Mesenchymal stem cell (in vitro differentiated cells and primary cell): Measurements from ENCODE around the gene SMAGP.
"Not testable (repeated sequence)": the region's sequence is repeated elsewhere in the genome, so short reads cannot be mapped to it uniquely, and the experiment has no call there.

Experiments used
- DNase-seq: peaks from one replicate; pipeline ENCODE4 v3.0.0-alpha.2; 2013
- H2AFZ ChIP-seq: one replicate; pipeline ENCODE4 v1.6.1; 2013; ENCODE audit warnings: low read depth, mild to moderate bottlenecking, control low read depth, inconsistent platforms, low read length, moderate library complexity
- H2AK5ac ChIP-seq: 2 replicates; pipeline ENCODE4 v1.6.1; 2013; ENCODE audit warnings: low read length, moderate library complexity, mild to moderate bottlenecking, inconsistent platforms; ENCODE audit not compliant: severe bottlenecking
- H2BK120ac ChIP-seq: one replicate; pipeline ENCODE4 v1.6.1; 2013; ENCODE audit warnings: low read depth, mild to moderate bottlenecking, inconsistent platforms, low read length, moderate library complexity
- H2BK12ac ChIP-seq, 2 experiments: one replicate each; pipeline ENCODE4 v1.6.1; 2013; ENCODE audit warnings: inconsistent platforms in 2 of 2, low read length in 2 of 2, mild to moderate bottlenecking in 2 of 2, moderate library complexity in 2 of 2, control low read depth in 1 of 2
- H2BK15ac ChIP-seq: one replicate; pipeline ENCODE4 v1.6.1; 2013; ENCODE audit warnings: mild to moderate bottlenecking, low read depth, inconsistent platforms; ENCODE audit not compliant: poor library complexity, severe bottlenecking
- H2BK5ac ChIP-seq: 2 replicates; pipeline ENCODE4 v1.6.1; 2013; ENCODE audit warnings: low read depth, mild to moderate bottlenecking, low read length, control low read depth, inconsistent platforms; ENCODE audit not compliant: poor library complexity, severe bottlenecking
- H3K14ac ChIP-seq, 2 experiments: one replicate each; pipeline ENCODE4 v1.6.1; 2013; ENCODE audit warnings: inconsistent platforms in 2 of 2, low read length in 2 of 2, control low read depth in 1 of 2, mild to moderate bottlenecking in 1 of 2, moderate library complexity in 1 of 2
- H3K18ac ChIP-seq, 2 experiments: one replicate each; pipeline ENCODE4 v1.6.1; 2013; ENCODE audit warnings: inconsistent platforms in 2 of 2, low read length in 2 of 2, control low read depth in 1 of 2, low read depth in 1 of 2, mild to moderate bottlenecking in 1 of 2
- H3K23ac ChIP-seq, 2 experiments: one replicate each; pipeline ENCODE4 v1.6.1; 2013; ENCODE audit warnings: inconsistent platforms in 2 of 2, low read length in 2 of 2, mild to moderate bottlenecking in 2 of 2, moderate library complexity in 2 of 2, control low read depth in 1 of 2
- H3K27ac ChIP-seq: 2 replicates; pipeline ENCODE4 v1.5.1; 2013; ENCODE audit warnings: mild to moderate bottlenecking, moderate library complexity, low read length, control low read depth, inconsistent platforms; ENCODE audit not compliant: poor library complexity, severe bottlenecking
- H3K27me3 ChIP-seq, 2 experiments: 2 replicates each; pipeline versions ENCODE4 v1.6.1 to v1.7.0; 2013; ENCODE audit warnings: low read length in 2 of 2, mild to moderate bottlenecking in 2 of 2, moderate library complexity in 2 of 2, control low read depth in 1 of 2, inconsistent platforms in 1 of 2; ENCODE audit not compliant: control insufficient read depth in 1 of 2, insufficient read depth in 1 of 2
- H3K36me3 ChIP-seq, 2 experiments: 2 replicates each; pipeline versions ENCODE4 v1.6.1 to v1.7.0; 2013; ENCODE audit warnings: low read length in 2 of 2, control low read depth in 1 of 2, inconsistent platforms in 1 of 2, low read depth in 1 of 2, mild to moderate bottlenecking in 1 of 2; ENCODE audit not compliant: insufficient read depth in 2 of 2, control insufficient read depth in 1 of 2
- H3K4ac ChIP-seq, 2 experiments: one replicate each; pipeline ENCODE4 v1.6.1; 2013; ENCODE audit warnings: inconsistent platforms in 2 of 2, low read length in 2 of 2, mild to moderate bottlenecking in 2 of 2, moderate library complexity in 2 of 2, control low read depth in 1 of 2, low read depth in 1 of 2
- H3K4me1 ChIP-seq: 2 replicates; pipeline ENCODE4 v1.6.1; 2013; ENCODE audit warnings: low read depth, low read length, control low read depth; ENCODE audit not compliant: control insufficient read depth, insufficient read depth
- H3K4me2 ChIP-seq: 2 replicates; pipeline ENCODE4 v1.6.1; 2013; ENCODE audit warnings: low read length, mild to moderate bottlenecking, inconsistent platforms; ENCODE audit not compliant: poor library complexity, severe bottlenecking
- H3K4me3 ChIP-seq, 2 experiments: 2 replicates each; pipeline versions ENCODE4 v1.5.1 to v1.7.0; 2013; ENCODE audit warnings: low read length in 2 of 2, mild to moderate bottlenecking in 2 of 2, control low read depth in 1 of 2, low read depth in 1 of 2; ENCODE audit not compliant: insufficient read depth in 1 of 2
- H3K79me1 ChIP-seq: replicated peaks from 2 replicates; pipeline ENCODE4 v1.6.1; 2013; ENCODE audit warnings: mild to moderate bottlenecking, control low read depth, low read length, inconsistent platforms; ENCODE audit not compliant: poor library complexity, severe bottlenecking
- H3K9ac ChIP-seq: 2 replicates; pipeline ENCODE4 v1.7.0; 2013; ENCODE audit warnings: mild to moderate bottlenecking, low read length, moderate library complexity
- H3K9me3 ChIP-seq: 2 replicates; pipeline ENCODE4 v1.7.0; 2013; ENCODE audit warnings: mild to moderate bottlenecking, low read length; ENCODE audit not compliant: control insufficient read depth
- H4K8ac ChIP-seq: one replicate; pipeline ENCODE4 v1.6.1; 2013; ENCODE audit warnings: inconsistent platforms, mild to moderate bottlenecking, low read length, moderate library complexity
- H4K91ac ChIP-seq: one replicate; pipeline ENCODE4 v1.6.1; 2013; ENCODE audit warnings: mild to moderate bottlenecking, low read length, inconsistent platforms
- WGBS: methylation state at CpG from one replicate; pipeline ENCODE4 v1.1.7; 2013; ENCODE audit warnings: mixed read lengths; 5-methylcytosine and 5-hydroxymethylcytosine counted together

SMAGP gene

DNA sequence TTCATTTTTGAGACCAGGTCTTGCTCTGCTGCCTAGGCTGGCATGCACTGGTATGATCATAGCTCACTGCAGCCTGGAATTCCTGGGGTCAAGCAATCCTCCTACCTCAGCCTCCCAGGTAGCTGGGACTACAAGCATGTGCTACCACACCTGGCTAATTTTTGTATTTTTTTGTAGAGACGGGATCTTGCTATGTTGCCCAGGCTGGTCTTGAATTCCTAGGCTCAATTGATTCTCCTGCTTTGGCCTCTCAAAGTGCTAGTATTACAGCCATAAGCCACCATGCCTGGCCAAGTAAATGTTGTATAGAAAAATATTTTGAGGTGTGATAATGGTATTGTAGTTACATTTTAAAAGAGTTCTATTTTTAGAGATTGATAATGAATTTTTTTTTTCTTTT lies 41.2 kb upstream of the SMAGP start:
- 100% methylated on average over 1 of the region's 1 CpG for WGBS
- Histone ChIP-seq H3K18ac (no peak overlapping the region), H3K23ac (no peak overlapping the region), H3K27ac (no peak overlapping the region), H3K9me3 (no peaks in the 10 kb centered on the region), H2AK5ac (no peak overlapping the region), H3K36me3 (no peaks in the 10 kb centered on the region), H2BK12ac (no peak overlapping the region), H2BK15ac (no peak overlapping the region), H3K4ac (no peak overlapping the region), H3K9ac (no peak overlapping the region), H2BK120ac (no peak overlapping the region), H4K91ac (no peak overlapping the region), H2AFZ (no peak overlapping the region), H2BK5ac (no peak overlapping the region), H3K4me2 (no peak overlapping the region), H3K79me1 (no peaks in the 10 kb centered on the region), H3K4me1 (peaks cover 3% of the 10 kb centered on the region), H4K8ac (no peak overlapping the region), H3K27me3 (no peaks in the 10 kb centered on the region), H3K4me3 (no peak overlapping the region), H3K14ac (no peak overlapping the region)
- no peak for DNase-seq

DNA sequence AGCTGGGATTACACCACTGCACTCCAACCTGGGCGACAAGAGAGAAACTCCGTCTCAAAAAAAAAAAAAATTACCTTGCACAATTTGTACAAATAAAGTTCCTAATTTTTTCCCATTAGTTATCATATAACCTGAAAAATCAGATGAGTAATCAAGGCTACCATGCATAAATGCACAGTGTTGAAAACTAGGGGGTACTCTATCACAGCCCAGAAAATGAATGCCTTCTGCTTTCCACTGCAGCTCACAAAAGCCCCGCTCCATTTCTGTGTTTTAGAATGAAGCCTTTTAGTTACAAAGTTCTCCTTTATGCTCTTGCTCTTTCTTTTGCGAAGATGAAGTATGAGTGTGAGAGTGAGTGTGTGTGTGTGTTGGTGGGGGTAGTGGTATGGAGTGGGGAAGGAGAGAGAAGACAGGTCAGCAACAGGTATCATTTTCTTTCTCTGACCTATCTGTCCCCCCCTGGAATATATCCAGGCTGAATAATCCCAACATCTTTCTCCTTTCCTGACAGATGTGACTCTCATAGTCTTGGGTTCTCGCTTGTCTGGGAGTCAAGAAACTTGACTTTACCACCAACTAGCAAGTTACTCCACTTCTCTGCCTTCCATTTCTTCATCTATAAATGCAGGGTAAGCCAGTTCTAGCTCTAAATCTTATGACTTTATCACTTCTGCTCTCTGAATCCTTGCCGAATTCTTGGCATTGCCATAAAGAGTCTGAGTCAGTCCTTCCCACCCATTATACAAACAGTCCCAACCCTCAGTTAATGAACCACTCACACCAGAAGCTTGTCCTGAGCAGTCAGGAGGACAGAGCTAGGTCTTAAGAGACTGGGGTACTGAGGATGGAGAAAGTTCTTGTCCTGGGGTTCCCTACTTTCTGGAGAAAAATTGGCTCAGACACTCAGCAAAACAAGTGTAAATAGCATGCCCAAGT lies 37.7 kb upstream of the SMAGP start:
- Histone ChIP-seq H3K9me3 (no peaks in the 10 kb centered on the region), H3K36me3 (no peaks in the 10 kb centered on the region), H3K4me3 (peak overlapping the region in 1 of 2 experiments; percentile 17), H2BK15ac (no peak overlapping the region), H3K79me1 (no peaks in the 10 kb centered on the region), H2BK12ac (no peak overlapping the region), H2AK5ac (no peak overlapping the region), H4K8ac (no peak overlapping the region), H2AFZ (no peak overlapping the region), H2BK5ac (no peak overlapping the region), H3K9ac (peak overlapping the region; percentile 67), H3K23ac (no peak overlapping the region), H3K4me2 (no peak overlapping the region), H3K4ac (no peak overlapping the region), H4K91ac (no peak overlapping the region), H3K14ac (no peak overlapping the region), H3K4me1 (peaks cover 3% of the 10 kb centered on the region), H2BK120ac (no peak overlapping the region), H3K27me3 (no peaks in the 10 kb centered on the region), H3K27ac (no peak overlapping the region), H3K18ac (no peak overlapping the region)
- peak; percentile 43 for DNase-seq
- 82% methylated on average over 5 of the region's 6 CpGs for WGBS

DNA sequence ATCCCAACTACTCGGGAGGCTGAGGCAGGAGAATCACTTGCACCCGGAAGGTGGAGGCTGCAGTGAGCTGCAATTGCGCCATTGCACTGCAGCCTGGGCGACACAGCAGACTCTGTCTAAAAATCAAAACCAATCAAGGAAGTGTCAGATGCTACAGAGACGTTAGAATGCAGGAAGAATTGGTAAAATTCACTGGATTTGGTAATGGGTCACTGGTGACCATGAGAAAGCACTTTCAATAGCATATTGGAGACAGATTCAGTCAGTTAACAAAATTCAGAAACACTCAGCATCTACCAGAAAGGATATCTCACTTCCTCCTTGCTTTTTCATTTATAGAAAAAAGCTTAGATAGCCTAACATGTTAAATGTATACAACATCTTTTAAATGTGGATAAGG lies 36.3 kb upstream of the SMAGP start:
- Histone ChIP-seq H3K4me1 (peaks cover 3% of the 10 kb centered on the region), H4K8ac (no peak overlapping the region), H3K4me3 (no peak overlapping the region), H3K18ac (no peak overlapping the region), H4K91ac (no peak overlapping the region), H3K36me3 (no peaks in the 10 kb centered on the region), H3K27ac (no peak overlapping the region), H3K9ac (no peak overlapping the region), H3K27me3 (peaks cover 0 to 7% of the 10 kb centered on the region in 2 experiments), H3K14ac (no peak overlapping the region), H3K4ac (no peak overlapping the region), H2BK5ac (no peak overlapping the region), H3K9me3 (no peaks in the 10 kb centered on the region), H2AFZ (no peak overlapping the region), H3K79me1 (no peaks in the 10 kb centered on the region), H2BK15ac (no peak overlapping the region), H3K4me2 (no peak overlapping the region), H2BK120ac (no peak overlapping the region), H2BK12ac (no peak overlapping the region), H3K23ac (no peak overlapping the region), H2AK5ac (no peak overlapping the region)
- WGBS: 88% methylated on average over 5 of the region's 5 CpGs
- no peak for DNase-seq

DNA sequence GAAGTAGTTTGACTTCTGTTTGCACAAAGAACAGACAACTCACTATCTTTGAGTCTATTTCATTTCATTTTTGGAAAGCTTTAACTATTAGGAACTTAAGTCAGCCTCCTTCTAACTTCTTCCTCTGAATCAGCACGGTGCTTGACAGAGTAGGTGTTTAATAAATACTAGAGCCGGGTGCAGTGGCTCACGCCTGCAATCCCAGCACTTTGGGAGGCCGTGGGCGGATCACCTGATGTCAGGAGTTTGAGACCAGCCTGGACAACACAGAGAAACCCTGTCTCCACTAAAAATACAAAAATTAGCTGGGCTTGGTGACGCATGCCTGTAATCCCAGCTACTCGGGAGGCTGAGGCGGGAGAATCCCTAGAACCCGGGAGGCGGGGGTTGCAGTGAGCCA lies 30.6 kb upstream of the SMAGP start:
- H3K27ac ChIP-seq, H2BK15ac ChIP-seq, H2AK5ac ChIP-seq, H3K4me1 ChIP-seq, H3K79me1 ChIP-seq, H3K27me3 ChIP-seq, H3K23ac ChIP-seq, H3K9me3 ChIP-seq, H3K36me3 ChIP-seq, H4K8ac ChIP-seq, H2BK5ac ChIP-seq, H4K91ac ChIP-seq, H3K9ac ChIP-seq, DNase-seq, H2AFZ ChIP-seq, H3K18ac ChIP-seq, H3K4me3 ChIP-seq, H3K14ac ChIP-seq, H2BK12ac ChIP-seq, H2BK120ac ChIP-seq, H3K4ac ChIP-seq, H3K4me2 ChIP-seq: not testable (repeated sequence)
- WGBS: 93% methylated on average over 9 of the region's 10 CpGs
